Measurements from ENCODE around the gene SPATS2L.

SPATS2L gene

DNA sequence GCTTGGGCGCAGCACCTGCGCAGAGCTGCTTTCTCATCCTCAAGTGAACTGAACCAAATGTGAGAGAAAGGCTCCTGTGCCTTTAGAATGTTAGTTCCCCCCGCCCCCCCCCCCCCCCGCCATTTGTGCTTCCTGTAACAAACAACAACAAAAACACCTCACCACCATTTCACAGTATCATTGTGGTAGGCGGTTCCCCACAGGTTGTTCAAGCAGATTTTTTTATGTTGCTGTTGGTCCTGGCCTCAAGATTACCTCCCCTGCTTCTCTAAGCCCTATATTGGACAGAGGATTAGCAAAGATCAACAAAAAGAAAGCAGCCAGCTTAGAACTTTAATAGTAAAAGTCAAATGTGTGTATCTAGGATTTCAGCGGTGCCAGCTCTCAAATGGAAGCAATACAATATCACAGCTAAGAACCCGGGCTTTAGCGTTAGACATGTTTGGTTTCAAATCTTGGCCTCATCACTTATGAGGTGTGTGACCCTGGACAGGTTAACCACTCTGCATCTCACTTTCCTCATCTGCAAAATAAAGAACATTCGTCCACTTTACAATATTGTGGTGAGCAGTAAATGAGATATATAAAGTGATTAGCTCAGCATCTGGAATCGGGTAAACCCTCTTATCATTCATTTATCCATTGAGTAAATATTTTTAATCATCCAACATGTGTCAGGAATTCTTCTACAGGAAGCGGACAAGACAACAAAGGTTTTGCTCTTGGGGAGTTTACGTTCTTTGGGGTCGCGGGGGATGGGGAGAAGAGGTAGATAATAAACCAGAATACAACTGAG, 118.7 kb downstream of the SPATS2L start:
- no peak for DNase-seq (ENCODE audit: low read depth)
- TF ChIP-seq, protein P1, sequence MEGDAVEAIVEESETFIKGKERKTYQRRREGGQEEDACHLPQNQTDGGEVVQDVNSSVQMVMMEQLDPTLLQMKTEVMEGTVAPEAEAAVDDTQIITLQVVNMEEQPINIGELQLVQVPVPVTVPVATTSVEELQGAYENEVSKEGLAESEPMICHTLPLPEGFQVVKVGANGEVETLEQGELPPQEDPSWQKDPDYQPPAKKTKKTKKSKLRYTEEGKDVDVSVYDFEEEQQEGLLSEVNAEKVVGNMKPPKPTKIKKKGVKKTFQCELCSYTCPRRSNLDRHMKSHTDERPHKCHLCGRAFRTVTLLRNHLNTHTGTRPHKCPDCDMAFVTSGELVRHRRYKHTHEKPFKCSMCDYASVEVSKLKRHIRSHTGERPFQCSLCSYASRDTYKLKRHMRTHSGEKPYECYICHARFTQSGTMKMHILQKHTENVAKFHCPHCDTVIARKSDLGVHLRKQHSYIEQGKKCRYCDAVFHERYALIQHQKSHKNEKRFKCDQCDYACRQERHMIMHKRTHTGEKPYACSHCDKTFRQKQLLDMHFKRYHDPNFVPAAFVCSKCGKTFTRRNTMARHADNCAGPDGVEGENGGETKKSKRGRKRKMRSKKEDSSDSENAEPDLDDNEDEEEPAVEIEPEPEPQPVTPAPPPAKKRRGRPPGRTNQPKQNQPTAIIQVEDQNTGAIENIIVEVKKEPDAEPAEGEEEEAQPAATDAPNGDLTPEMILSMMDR (IDR thresholded peaks at IDR 0.05; ENCODE audit: insufficient read depth, low read depth, low read length, missing control alignments): no peak
- H3K4me3 ChIP-seq (ENCODE audit: low read length): no peak overlapping the region

DNA sequence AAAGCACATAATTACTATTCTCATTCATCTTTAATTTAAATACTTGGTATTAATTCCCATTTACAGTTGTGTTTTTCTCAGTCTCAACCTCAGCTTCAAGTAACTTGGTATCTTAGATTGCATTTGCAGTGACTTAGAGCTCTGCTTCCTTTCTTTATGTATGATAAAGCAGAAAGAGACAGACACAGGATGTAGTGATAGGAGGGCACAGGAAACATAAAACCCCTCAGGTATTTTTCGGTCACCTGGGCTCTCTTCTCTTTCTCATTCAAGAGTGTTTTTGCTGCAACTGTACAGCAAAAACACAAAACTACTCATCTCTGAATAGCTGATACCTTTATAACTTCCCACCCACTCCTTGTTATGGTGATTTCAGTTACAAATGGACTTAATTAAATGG, 120.3 kb downstream of the SPATS2L start:
- TF ChIP-seq, protein P1 (IDR thresholded peaks at IDR 0.05; ENCODE audit: insufficient read depth, low read depth, low read length, missing control alignments): no peak
- no peak overlapping the region for H3K4me3 ChIP-seq (ENCODE audit: low read length)
- DNase-seq (ENCODE audit: low read depth): no peak

DNA sequence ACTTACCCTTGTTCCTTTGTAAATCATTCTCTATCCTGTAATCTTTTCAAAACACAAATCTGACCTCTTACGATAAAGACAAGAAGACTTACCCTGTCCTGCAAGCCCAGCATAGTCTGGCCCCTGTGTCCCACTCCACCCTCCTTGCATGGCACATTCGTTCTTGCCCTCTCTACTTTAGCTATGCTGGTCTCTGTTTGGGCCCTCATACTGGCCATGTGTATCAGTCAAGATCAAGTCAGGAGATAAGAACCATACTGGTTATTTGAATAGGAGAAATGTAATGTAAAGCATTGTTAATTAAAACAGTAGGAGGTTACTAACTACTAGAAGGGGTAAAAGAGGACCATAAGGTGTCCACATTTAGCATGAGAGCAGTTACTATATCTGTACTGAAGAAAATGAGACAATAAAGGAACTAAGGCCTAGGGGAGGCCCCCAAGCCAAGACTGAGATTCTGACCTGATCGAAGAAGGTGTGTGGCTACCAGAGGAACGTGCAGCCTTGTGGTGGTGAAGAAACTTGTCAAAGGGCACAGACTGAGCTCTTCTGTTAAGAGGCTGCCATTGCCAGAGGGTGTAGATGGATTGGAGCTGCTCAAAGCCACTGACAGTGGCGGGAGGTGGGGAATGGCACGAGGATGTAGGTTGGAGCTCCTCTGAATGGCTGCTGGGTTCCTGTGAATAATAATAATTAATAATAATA, 122.6 kb downstream of the SPATS2L start:
- TF ChIP-seq, protein P1 (IDR thresholded peaks at IDR 0.05; ENCODE audit: insufficient read depth, low read depth, low read length, missing control alignments): no peak
- H3K4me3 ChIP-seq (ENCODE audit: low read length): no peak overlapping the region
- no peak for DNase-seq (ENCODE audit: low read depth)

DNA sequence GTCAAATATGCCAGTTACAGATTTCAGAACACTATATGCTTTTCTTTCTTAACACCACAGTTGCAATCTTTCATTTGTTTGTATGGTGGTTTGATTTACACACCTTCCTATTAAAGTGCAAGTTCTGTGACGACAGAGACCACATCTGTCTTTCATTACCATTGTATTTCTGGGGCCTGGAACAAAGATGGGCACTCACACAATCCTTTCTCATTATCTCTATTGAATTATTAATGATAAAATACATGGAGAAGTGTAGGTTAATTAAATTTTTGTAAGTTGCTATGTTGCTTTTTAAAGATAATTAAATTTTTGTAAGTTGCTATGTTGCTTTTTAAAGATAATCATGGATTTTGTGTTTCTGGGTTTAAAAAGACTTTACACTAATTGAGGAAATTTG, 123.5 kb downstream of the SPATS2L start:
- no peak for DNase-seq (ENCODE audit: low read depth)

DNA sequence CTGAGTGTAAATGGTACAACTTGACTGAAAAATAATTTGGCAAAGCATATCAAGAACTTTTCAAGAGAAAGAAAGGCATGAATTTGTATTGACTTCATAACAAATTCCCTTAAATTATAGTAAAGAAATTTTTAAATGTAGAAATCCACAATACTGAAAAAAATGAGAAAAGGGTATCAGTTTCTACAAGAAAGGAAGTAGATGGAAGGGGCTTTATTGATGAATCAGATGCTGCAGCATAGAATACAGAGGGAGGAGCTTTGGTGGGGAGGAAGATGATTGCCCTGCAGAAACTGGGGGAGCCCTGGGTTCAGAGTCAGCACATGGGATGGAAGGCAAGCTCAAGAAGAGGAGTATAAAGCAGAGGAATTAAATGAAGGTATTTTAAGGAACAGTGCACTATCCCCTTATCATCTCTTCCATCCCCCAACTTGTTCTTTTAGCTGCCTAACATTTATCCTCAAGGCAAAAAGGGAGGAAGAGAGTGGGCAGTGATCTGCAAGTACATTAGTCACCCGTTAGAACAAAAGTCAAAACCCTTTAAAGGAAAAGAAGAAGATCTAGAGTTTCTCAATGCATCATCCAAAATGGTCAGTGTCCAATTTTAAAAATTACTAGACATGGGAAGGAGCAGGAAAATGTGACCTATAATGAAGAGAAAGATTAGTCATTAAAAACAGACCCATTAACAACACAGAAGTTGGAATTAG, 125.7 kb downstream of the SPATS2L start:
- H3K4me3 ChIP-seq (ENCODE audit: low read length): no peak overlapping the region
- TF ChIP-seq, protein P1 (IDR thresholded peaks at IDR 0.05; ENCODE audit: insufficient read depth, low read depth, low read length, missing control alignments): no peak
- peak; percentile 11 for DNase-seq (ENCODE audit: low read depth)

More for the DNA sequence above, 123.5 kb downstream of the SPATS2L start:
- TF ChIP-seq, protein P1 (IDR thresholded peaks at IDR 0.05; ENCODE audit: insufficient read depth, low read depth, low read length, missing control alignments): no peak
- no peak overlapping the region for H3K4me3 ChIP-seq (ENCODE audit: low read length)

DNA sequence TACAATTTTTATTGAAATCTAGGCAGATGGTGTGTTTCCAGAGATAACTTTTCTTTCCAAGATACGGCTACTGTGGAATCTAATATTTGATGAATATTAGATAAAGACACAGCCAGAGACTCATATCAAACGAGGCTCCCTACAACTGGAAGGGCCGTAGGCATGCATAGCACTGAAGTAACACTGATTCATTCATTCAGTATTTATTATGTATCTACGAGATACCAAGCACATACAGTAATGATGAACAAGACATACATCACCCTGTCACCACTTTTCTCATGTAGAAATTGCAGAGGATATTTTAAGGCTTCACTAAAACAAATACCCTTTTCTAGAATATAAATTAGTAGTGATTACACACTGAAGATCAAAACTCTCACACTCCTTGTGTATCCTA, 128.9 kb downstream of the SPATS2L start:
- TF ChIP-seq, protein P1 (IDR thresholded peaks at IDR 0.05; ENCODE audit: insufficient read depth, low read depth, low read length, missing control alignments): no peak
- H3K4me3 ChIP-seq (ENCODE audit: low read length): no peak overlapping the region
- peak; percentile 9 for DNase-seq (ENCODE audit: low read depth)
